Measurements from ENCODE around the gene WDFY2.

Gene WDFY2

GRCh38 chr13:51551416-51551815 lies 32.8 kb upstream of the WDFY2 start:
- in situ Hi-C loops (cut with HindIII; ENCODE audit: low pct_ligation_motif_present, low sequenced_read_pairs), result no loop called here
- DNase-seq, result no peak
- TF ChIP-seq, protein P1, sequence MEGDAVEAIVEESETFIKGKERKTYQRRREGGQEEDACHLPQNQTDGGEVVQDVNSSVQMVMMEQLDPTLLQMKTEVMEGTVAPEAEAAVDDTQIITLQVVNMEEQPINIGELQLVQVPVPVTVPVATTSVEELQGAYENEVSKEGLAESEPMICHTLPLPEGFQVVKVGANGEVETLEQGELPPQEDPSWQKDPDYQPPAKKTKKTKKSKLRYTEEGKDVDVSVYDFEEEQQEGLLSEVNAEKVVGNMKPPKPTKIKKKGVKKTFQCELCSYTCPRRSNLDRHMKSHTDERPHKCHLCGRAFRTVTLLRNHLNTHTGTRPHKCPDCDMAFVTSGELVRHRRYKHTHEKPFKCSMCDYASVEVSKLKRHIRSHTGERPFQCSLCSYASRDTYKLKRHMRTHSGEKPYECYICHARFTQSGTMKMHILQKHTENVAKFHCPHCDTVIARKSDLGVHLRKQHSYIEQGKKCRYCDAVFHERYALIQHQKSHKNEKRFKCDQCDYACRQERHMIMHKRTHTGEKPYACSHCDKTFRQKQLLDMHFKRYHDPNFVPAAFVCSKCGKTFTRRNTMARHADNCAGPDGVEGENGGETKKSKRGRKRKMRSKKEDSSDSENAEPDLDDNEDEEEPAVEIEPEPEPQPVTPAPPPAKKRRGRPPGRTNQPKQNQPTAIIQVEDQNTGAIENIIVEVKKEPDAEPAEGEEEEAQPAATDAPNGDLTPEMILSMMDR (IDR thresholded peaks at IDR 0.05; ENCODE audit: low read depth, low read length, missing control alignments), result no peak
- H3K27ac ChIP-seq, result no peak overlapping the region
- H3K4me3 ChIP-seq (ENCODE audit: low read depth, low read length), result no peak overlapping the region
- no peaks in the 10 kb centered on the region for H3K36me3 ChIP-seq (replicated peaks)
- H3K27me3 ChIP-seq (replicated peaks), result no peaks in the 10 kb centered on the region

- TF ChIP-seq, protein P1 (IDR thresholded peaks at IDR 0.05; ENCODE audit: low read depth, low read length, missing control alignments), result no peak
These were observed 32.2 kb upstream of the WDFY2 start for GRCh38 chr13:51552027-51552426.

GRCh38 chr13:51553531-51553930 lies 30.7 kb upstream of the WDFY2 start:
- in situ Hi-C loops (cut with HindIII; ENCODE audit: low pct_ligation_motif_present, low sequenced_read_pairs), result no loop called here
- H3K27ac ChIP-seq, result no peak overlapping the region
- no peaks in the 10 kb centered on the region for H3K27me3 ChIP-seq (replicated peaks)
- no peak for DNase-seq
- TF ChIP-seq, protein P1 (IDR thresholded peaks at IDR 0.05; ENCODE audit: low read depth, low read length, missing control alignments), result no peak
- no peaks in the 10 kb centered on the region for H3K36me3 ChIP-seq (replicated peaks)
- H3K4me3 ChIP-seq (ENCODE audit: low read depth, low read length), result no peak overlapping the region

More at GRCh38 chr13:51552027-51552426, 32.2 kb upstream of the WDFY2 start:
- in situ Hi-C loops (cut with HindIII; ENCODE audit: low pct_ligation_motif_present, low sequenced_read_pairs), result no loop called here
- Histone ChIP-seq H3K27ac (no peak overlapping the region), H3K36me3 (replicated peaks) (no peaks in the 10 kb centered on the region), H3K27me3 (replicated peaks) (no peaks in the 10 kb centered on the region), H3K4me3 (ENCODE audit: low read depth, low read length) (no peak overlapping the region)
- DNase-seq, result no peak

DNA sequence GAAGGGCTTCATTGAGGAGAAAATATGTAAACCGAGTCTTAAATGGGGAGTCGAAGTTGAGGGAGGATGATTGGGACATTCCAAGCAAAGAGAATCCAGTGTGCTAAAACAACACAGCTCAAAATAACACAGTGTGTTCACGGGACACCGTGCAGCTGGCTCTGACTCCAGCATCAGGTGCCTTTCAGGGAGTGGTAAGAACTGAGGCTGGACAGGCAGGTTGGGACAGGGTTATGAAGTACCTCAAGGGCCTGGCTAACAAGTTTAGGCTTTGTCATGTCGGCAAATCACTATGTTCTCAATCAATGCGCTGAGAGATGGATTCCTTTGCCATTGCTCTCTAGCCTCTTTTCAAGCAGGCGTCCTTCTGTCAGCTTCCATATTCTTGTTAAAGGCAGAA lies 27.5 kb upstream of the WDFY2 start:
- Histone ChIP-seq H3K4me3 (ENCODE audit: low read depth, low read length) (no peak overlapping the region), H3K27ac (no peak overlapping the region), H3K36me3 (replicated peaks) (no peaks in the 10 kb centered on the region), H3K27me3 (replicated peaks) (no peaks in the 10 kb centered on the region)
- TF ChIP-seq, protein P1 (IDR thresholded peaks at IDR 0.05; ENCODE audit: low read depth, low read length, missing control alignments), result no peak
- in situ Hi-C loops (cut with HindIII; ENCODE audit: low pct_ligation_motif_present, low sequenced_read_pairs), result no loop called here
- no peak for DNase-seq

- TF ChIP-seq, protein P1 (IDR thresholded peaks at IDR 0.05; ENCODE audit: low read depth, low read length, missing control alignments), result no peak
- DNase-seq, result no peak
- Histone ChIP-seq H3K27me3 (replicated peaks) (no peaks in the 10 kb centered on the region), H3K36me3 (replicated peaks) (no peaks in the 10 kb centered on the region), H3K4me3 (ENCODE audit: low read depth, low read length) (no peak overlapping the region), H3K27ac (no peak overlapping the region)
- in situ Hi-C loops (cut with HindIII; ENCODE audit: low pct_ligation_motif_present, low sequenced_read_pairs), result no loop called here
These were observed 26.8 kb upstream of the WDFY2 start for GRCh38 chr13:51557438-51557837.

GRCh38 chr13:51557875-51558612 lies 26.2 kb upstream of the WDFY2 start:
- Histone ChIP-seq H3K4me3 (ENCODE audit: low read depth, low read length) (no peak overlapping the region), H3K27ac (no peak overlapping the region), H3K27me3 (replicated peaks) (no peaks in the 10 kb centered on the region), H3K36me3 (replicated peaks) (no peaks in the 10 kb centered on the region)
- TF ChIP-seq, protein P1 (IDR thresholded peaks at IDR 0.05; ENCODE audit: low read depth, low read length, missing control alignments), result no peak
- in situ Hi-C loops (cut with HindIII; ENCODE audit: low pct_ligation_motif_present, low sequenced_read_pairs), result no loop called here
- DNase-seq, result peak; percentile 77
